Breast epithelium (tissue), 4 donors: Measurements from ENCODE around the gene ABHD2. TPM values are rescaled to one million over a fixed set of nuclear protein-coding genes. Genes with fewer than 3 reads are reported as not detected.

Experiments used
- DNase-seq, 2 donors: peaks; one replicate each; pipeline ENCODE4 v3.0.0-alpha.2; 2019; ENCODE audit warnings: low spot score in 2 of 2
- H3K27ac ChIP-seq, 2 donors: fragments of 200-600 bp; sonication (generic) in 1 of 2; one replicate each; pipeline ENCODE4 v1.5.1; 2016 to 2019; ENCODE audit warnings: mild to moderate bottlenecking in 1 of 2
- H3K27me3 ChIP-seq, 2 donors: fragments of 200-600 bp; sonication (generic) in 1 of 2; one replicate each; pipeline versions ENCODE4 v1.5.1 to v1.6.0; 2017 to 2019; ENCODE audit warnings: control low read depth in 1 of 2, mild to moderate bottlenecking in 1 of 2
- H3K36me3 ChIP-seq: fragments of 200-600 bp; one replicate; pipeline ENCODE4 v1.5.1; 2019
- H3K4me1 ChIP-seq, 2 donors: fragments of 200-600 bp; sonication (generic); one replicate each; pipeline ENCODE4 v1.5.1; 2016 to 2019; ENCODE audit warnings: control low read depth in 1 of 2
- H3K4me3 ChIP-seq, 3 donors: fragments of 200-600 bp; sonication (generic); 1 replicate in 2 of 3; 2 replicates in 1 of 3; pipeline ENCODE4 v1.5.1; 2016 to 2019; ENCODE audit warnings: mild to moderate bottlenecking in 3 of 3, moderate library complexity in 2 of 3
- H3K9me3 ChIP-seq, 2 donors: fragments of 200-600 bp; sonication (generic) in 1 of 2; one replicate each; pipeline ENCODE4 v1.5.1; 2016 to 2019; ENCODE audit warnings: control low read depth in 1 of 2
- POLR2A ChIP-seq: fragments of 450-650 bp; IDR thresholded peaks from one replicate; pipeline ENCODE4 v1.6.1; 2016; ENCODE audit warnings: antibody characterized with exemption, mild to moderate bottlenecking, moderate library complexity
- POLR2AphosphoS5 ChIP-seq, 3 donors: sonication (generic); formaldehyde crosslinking; IDR thresholded peaks; one replicate each; pipeline ENCODE4 v1.6.1; 2017; ENCODE audit warnings: antibody characterized with exemption in 3 of 3
- intact Hi-C: fragments of 100-400 bp; cut with DNase I; formaldehyde crosslinking; loops from one replicate; pipeline ENCODE4 v1.15.1; 2023; ENCODE audit warnings: low total_unique reads
- total RNA-seq, 3 donors: library from RNA; depleted of rRNA; stranded (reverse); fragments of >200 nt; gene quantifications; one replicate each; pipeline ENCODE4 v1.1.0, GENCODE V29; 2016
- TF ChIP-seq, protein P1 (sequence below), 3 donors: fragments of 450-650 bp; IDR thresholded peaks; one replicate each; pipeline ENCODE4 v1.5.1; 2016 to 2017; ENCODE audit warnings: antibody characterized with exemption in 3 of 3, mild to moderate bottlenecking in 3 of 3, moderate library complexity in 3 of 3

Gene ABHD2
- total RNA-seq, 3 donors from 2014 or later, result 76.7 to 91.2 (median 80.3) TPM

DNA sequence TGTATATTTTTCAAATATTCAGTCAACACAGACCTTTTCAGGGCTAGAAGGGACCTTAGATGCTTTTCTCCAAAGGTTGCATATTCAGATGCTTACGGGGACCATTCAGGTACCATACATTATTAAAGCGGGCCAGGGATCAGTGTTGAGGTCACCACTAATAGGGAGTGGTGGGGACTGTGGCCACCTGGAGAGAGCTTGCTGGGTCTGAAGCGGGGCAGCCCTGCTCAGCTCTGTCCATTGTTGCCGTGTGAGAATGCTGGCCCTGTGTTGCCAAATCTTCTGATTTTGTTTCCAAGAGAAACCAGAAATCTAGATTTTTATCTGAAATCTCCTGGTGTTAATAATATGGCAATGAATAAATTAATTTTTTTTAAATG, 23.7 kb downstream of the ABHD2 start:
- no peak for DNase-seq
- no peak overlapping the region for H3K4me3 ChIP-seq
- TF ChIP-seq POLR2A, result no peak
- TF ChIP-seq, protein P1, sequence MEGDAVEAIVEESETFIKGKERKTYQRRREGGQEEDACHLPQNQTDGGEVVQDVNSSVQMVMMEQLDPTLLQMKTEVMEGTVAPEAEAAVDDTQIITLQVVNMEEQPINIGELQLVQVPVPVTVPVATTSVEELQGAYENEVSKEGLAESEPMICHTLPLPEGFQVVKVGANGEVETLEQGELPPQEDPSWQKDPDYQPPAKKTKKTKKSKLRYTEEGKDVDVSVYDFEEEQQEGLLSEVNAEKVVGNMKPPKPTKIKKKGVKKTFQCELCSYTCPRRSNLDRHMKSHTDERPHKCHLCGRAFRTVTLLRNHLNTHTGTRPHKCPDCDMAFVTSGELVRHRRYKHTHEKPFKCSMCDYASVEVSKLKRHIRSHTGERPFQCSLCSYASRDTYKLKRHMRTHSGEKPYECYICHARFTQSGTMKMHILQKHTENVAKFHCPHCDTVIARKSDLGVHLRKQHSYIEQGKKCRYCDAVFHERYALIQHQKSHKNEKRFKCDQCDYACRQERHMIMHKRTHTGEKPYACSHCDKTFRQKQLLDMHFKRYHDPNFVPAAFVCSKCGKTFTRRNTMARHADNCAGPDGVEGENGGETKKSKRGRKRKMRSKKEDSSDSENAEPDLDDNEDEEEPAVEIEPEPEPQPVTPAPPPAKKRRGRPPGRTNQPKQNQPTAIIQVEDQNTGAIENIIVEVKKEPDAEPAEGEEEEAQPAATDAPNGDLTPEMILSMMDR (IDR thresholded peaks at IDR 0.05), result no peak
- no peak for TF ChIP-seq POLR2AphosphoS5 (IDR thresholded peaks at IDR 0.05)
- no peaks in the 10 kb centered on the region for H3K27me3 ChIP-seq
- H3K36me3 ChIP-seq, result no peaks in the 10 kb centered on the region
- peak overlapping the region; percentile 69 to 70 for H3K27ac ChIP-seq
- peaks cover 0 to 14% of the 10 kb centered on the region in 2 donors for H3K4me1 ChIP-seq
- intact Hi-C loops, result no loop called here
- H3K9me3 ChIP-seq, result no peaks in the 10 kb centered on the region

DNA sequence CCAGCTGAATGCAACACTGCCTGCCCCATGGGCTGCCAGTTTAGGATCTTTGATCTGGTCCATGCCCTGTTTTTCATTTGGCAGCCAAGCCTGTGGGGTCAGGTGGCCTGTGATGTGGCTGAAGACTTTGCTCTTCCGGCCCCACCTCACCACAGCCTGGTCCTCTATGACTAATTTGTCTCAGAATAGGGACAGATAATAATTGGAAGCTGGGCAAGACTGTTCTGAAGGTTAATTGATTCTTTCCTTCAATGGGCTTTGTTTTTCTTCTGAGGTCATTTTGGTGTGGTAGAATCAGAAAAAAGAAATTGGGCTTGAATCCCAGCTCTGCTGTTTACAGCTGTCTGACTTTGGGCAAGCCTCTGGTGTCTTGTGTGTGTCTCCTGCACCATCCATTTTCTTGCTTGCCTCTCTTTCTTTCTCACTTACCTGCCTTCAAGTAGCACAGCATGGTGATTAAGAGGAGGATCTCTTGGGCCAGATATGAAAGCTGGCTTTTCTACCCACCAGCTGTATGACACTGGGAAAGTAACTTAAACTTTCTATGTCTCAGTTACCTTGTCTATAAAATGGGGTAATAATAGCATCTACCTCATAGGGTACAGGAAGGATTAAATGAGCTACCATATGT, 24.2 kb downstream of the ABHD2 start:
- H3K4me1 ChIP-seq, result peaks cover 0 to 9% of the 10 kb centered on the region in 2 donors
- H3K4me3 ChIP-seq, result no peak overlapping the region
- peak overlapping the region; percentile 69 to 70 for H3K27ac ChIP-seq
- TF ChIP-seq POLR2AphosphoS5 (IDR thresholded peaks at IDR 0.05) (no peak), POLR2A (no peak)
- TF ChIP-seq, protein P1 (IDR thresholded peaks at IDR 0.05), result no peak
- intact Hi-C loops, result no loop called here
- no peaks in the 10 kb centered on the region for H3K9me3 ChIP-seq
- no peaks in the 10 kb centered on the region for H3K36me3 ChIP-seq
- peak in 1 of 2 donors; percentile 48 for DNase-seq
- no peaks in the 10 kb centered on the region for H3K27me3 ChIP-seq

DNA sequence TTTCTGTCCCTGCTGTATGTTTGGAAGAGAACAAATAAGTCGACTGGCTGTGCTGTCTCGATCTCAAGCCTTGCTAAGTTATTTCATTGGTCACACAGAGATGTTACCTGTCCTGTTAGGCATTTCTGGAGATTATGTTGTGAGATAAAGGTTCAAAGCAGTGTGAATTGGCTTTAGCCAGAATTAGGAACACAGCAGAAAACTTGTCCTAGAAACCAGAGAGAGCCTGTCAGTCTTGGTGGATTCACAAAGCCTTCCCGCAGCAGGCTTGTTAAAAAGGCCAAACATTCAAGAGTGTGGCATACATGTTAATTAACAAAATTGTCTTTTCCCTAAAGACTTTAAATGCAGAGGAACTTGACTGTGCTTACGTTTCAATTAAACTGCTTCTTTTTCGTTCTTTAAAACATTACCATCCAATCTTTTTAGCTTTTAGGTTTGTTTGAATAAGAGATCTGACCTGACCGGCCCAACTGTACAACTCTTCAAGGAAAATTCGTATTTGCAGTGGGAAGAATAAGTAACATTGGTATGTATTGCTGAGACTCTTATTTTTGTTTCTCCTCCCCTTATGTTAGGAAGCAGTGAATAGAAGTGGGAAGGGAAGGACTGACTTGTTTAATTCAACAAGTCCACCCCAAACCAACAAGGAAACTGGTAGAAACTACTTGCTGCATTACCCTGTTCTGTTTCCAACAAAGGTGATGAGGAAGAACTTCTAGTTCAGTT, 25.2 kb downstream of the ABHD2 start:
- DNase-seq, result no peak
- TF ChIP-seq POLR2AphosphoS5 (IDR thresholded peaks at IDR 0.05) (no peak), POLR2A (no peak)
- TF ChIP-seq, protein P1 (IDR thresholded peaks at IDR 0.05), result no peak
- Histone ChIP-seq H3K9me3 (no peaks in the 10 kb centered on the region), H3K4me3 (no peak overlapping the region), H3K27ac (peak overlapping the region; percentile 69 to 70), H3K4me1 (no peaks in the 10 kb centered on the region), H3K27me3 (no peaks in the 10 kb centered on the region), H3K36me3 (no peaks in the 10 kb centered on the region)
- intact Hi-C loops, result loop anchor here (2.0 kb wide), 1 partner anchor 25 kb away; no protein-coding TSS in a partner anchor

DNA sequence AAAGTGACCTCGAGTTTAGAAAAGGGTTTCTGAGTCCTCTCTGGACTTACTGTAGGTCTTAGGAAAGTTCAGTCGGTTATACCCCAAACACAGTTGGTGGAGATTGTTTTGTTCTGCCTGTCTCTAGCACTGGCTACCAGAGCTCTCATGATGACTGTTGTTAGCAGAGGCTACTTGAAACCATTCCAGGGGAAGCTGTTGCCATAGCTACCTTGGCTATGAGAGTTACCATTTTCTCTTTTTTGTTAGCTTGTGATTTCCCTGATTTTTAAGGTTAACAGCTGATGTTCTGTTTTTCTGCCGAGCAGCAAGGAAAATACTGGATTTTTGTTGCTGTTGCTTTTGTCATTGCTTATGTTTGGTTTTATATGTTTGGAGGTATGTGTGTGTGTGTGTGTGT, 26.7 kb downstream of the ABHD2 start:
- no peaks in the 10 kb centered on the region for H3K9me3 ChIP-seq
- intact Hi-C loops, result loop anchor here (2.0 kb wide), 1 partner anchor 24 kb away; no protein-coding TSS in a partner anchor
- H3K4me3 ChIP-seq, result no peak overlapping the region
- no peaks in the 10 kb centered on the region for H3K36me3 ChIP-seq
- no peak for TF ChIP-seq POLR2AphosphoS5 (IDR thresholded peaks at IDR 0.05)
- H3K27ac ChIP-seq, result peak overlapping the region; percentile 69 to 82
- no peak for DNase-seq
- H3K4me1 ChIP-seq, result no peaks in the 10 kb centered on the region
- H3K27me3 ChIP-seq, result no peaks in the 10 kb centered on the region

DNA sequence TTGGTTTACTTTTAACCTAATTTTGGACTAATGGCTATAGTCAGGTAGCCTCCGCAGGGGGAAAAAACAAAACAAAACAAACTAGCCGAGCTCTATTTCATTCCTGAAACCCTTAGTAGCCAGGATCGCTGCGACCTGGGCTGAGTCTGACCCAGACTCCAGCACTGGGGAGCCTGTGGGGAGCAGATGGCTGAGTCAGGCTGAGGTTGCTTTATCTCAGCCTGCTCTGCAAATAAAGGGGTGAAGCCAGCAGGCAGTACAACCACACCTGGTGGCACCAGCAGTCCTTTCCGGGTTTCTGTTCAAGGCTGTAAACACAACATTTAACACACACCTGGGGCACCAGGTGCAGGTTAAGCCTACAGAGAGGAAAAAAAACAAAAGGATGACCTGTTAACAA, 27.3 kb downstream of the ABHD2 start:
- Histone ChIP-seq H3K27ac (peak overlapping the region; percentile 69 to 82), H3K4me3 (no peak overlapping the region), H3K9me3 (no peaks in the 10 kb centered on the region), H3K4me1 (no peaks in the 10 kb centered on the region), H3K27me3 (no peaks in the 10 kb centered on the region), H3K36me3 (no peaks in the 10 kb centered on the region)
- intact Hi-C loops, result loop anchor here (2.0 kb wide), 1 partner anchor 23 kb away; no protein-coding TSS in a partner anchor
- peak in 1 of 3 donors; percentile 28 for TF ChIP-seq POLR2AphosphoS5 (IDR thresholded peaks at IDR 0.05)
- TF ChIP-seq, protein P1 (IDR thresholded peaks at IDR 0.05), result peak in 1 of 3 donors; percentile 10
- no peak for TF ChIP-seq POLR2A
- peak in 1 of 2 donors; percentile 39 for DNase-seq
